ENCODE measurements around the gene YWHAG. TPM values are rescaled to one million over a fixed set of nuclear protein-coding genes. Genes with fewer than 3 reads are reported as not detected.
A peak's percentile ranks its signal among the peaks of the same experiment; 100 is the strongest.
"Not testable (repeated sequence)": the region's sequence is repeated elsewhere in the genome, so short reads cannot be mapped to it uniquely, and the experiment has no call there.

Gene YWHAG
- 10 to 100 TPM; 40.5 to 74.3 (median 53.6) TPM for total RNA-seq

DNA sequence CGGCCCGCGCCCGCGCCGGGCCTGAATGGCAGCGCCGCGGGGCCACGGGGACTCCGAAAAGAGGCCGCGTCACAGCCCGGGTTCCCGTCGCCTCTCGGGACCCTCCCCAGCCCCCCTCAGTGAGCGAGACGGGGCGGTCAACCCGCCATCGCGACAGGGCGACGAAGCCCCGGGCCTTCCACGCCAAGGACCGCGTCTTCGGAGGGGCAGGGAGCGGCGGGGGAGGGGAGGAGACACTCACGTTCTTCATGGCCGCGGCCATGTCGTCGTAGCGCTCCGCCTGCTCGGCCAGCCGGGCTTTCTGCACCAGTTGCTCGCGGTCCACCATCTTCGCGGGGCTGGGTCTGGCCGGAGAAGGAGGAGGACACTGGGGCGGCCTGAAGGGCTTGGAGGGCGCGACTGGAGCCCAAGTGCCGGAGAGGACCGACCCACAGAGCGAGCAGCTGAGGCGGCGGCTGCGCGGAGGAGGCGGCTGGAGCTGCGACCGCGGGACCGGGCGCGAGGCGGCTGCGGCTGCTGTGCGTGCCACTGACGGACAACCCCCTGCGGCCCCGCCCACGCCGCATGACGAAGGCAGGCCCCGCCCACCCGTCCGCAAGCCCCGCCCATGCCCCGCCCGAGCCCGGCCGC, at the start of gene YWHAG:
YWHAG (minus strand) TSS at position 511 of the 630 bp plus-strand sequence; CDS start at position 328, 183 bp downstream.
- TF ChIP-seq POLR2A (IDR thresholded peaks at IDR 0.05) (peak; percentile 99), CTCF (IDR thresholded peaks at IDR 0.05) (no peak)
- no peaks in the 10 kb centered on the region for H3K27me3 ChIP-seq
- peak; percentile 91 to 96 (median 94) for DNase-seq
- peak within 1 kb of the TSS; percentile 92 to 98 (median 96) for H3K27ac ChIP-seq
- peaks cover 0 to 27% (median 2%) of the 10 kb centered on the region in 4 donors for H3K4me1 ChIP-seq
- H3K4me3 ChIP-seq, result peak within 1 kb of the TSS; percentile 60 to 99 (median 74)
- H3K36me3 ChIP-seq, result no peaks in the 10 kb centered on the region
- no peaks in the 10 kb centered on the region for H3K9me3 ChIP-seq

DNA sequence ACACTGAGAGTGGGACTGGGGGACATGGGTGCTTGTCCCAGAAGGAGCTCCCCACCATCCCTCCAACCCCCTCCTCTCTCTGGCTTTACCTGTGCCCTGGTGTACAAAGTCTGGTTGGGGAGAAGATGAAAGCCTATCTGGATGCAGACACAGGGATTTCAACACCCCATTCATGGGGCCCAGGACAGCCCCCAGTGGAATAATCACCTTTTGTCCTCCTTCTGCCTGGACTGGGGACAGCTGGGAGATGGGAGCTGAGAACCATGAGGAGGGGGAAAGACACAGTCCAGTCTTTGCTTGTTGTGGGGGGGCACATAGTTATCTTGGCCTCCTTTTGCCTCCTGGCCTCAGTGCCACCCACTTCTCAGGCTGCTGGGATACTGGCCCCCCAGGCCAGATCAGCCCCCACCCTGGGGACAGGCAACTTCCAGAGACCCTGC, 49.4 kb upstream of the YWHAG start:
- DNase-seq, result no peak
- H3K27ac ChIP-seq, result no peak overlapping the region
- H3K4me1 ChIP-seq, result peaks cover 0 to 8% (median 0%) of the 10 kb centered on the region in 4 donors
- TF ChIP-seq CTCF (IDR thresholded peaks at IDR 0.05) (no peak), POLR2A (IDR thresholded peaks at IDR 0.05) (no peak)
- H3K9me3 ChIP-seq, result no peaks in the 10 kb centered on the region
- H3K36me3 ChIP-seq, result no peaks in the 10 kb centered on the region
- no peaks in the 10 kb centered on the region for H3K27me3 ChIP-seq
- no peak overlapping the region for H3K4me3 ChIP-seq

- no peaks in the 10 kb centered on the region for H3K36me3 ChIP-seq
- peaks cover 0 to 8% (median 0%) of the 10 kb centered on the region in 4 donors for H3K4me1 ChIP-seq
- no peaks in the 10 kb centered on the region for H3K9me3 ChIP-seq
- no peaks in the 10 kb centered on the region for H3K27me3 ChIP-seq
- H3K27ac ChIP-seq, result no peak overlapping the region
- no peak overlapping the region for H3K4me3 ChIP-seq
- no peak for DNase-seq
- no peak for TF ChIP-seq POLR2A (IDR thresholded peaks at IDR 0.05)
- no peak for TF ChIP-seq CTCF (IDR thresholded peaks at IDR 0.05)
Measured at GRCh38 chr7:76407718-76408117, 48.9 kb upstream of the YWHAG start.

DNA sequence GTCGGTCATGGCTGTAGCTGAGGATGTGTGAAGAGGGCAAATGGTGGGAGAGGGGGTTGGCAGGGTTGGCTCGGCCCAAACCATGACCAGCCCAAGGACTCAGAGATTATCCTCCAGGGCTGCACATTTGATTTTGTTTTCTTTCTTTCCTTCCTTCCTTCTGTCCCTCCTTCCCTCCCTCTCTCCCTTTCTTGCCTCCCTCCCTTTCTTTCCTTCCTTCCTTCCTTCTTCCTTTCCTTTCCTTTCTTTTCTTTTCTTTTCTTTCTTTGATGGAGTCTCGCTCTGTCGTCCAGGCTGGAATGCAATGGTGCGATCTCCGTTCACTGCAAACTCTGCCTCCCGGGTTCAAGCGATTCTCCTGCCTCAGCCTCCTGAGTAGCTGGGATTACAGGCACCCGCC, 46.9 kb upstream of the YWHAG start:
- Histone ChIP-seq H3K27ac (no peak overlapping the region), H3K9me3 (no peaks in the 10 kb centered on the region), H3K4me1 (peaks cover 0 to 8% (median 0%) of the 10 kb centered on the region in 4 donors), H3K27me3 (no peaks in the 10 kb centered on the region), H3K36me3 (no peaks in the 10 kb centered on the region), H3K4me3 (no peak overlapping the region)
- DNase-seq, result no peak
- TF ChIP-seq CTCF (IDR thresholded peaks at IDR 0.05) (no peak), POLR2A (IDR thresholded peaks at IDR 0.05) (no peak)

GRCh38 chr7:76403780-76404494, 45.1 kb upstream of the YWHAG start:
- H3K27me3 ChIP-seq, result no peaks in the 10 kb centered on the region
- DNase-seq, result peak in 1 of 3 donors; percentile 52
- peak overlapping the region in 2 of 4 donors; percentile 45 to 61 for H3K27ac ChIP-seq
- H3K36me3 ChIP-seq, result no peaks in the 10 kb centered on the region
- H3K4me3 ChIP-seq, result no peak overlapping the region
- peaks cover 0 to 8% (median 0%) of the 10 kb centered on the region in 4 donors for H3K4me1 ChIP-seq
- no peaks in the 10 kb centered on the region for H3K9me3 ChIP-seq
- TF ChIP-seq POLR2A (IDR thresholded peaks at IDR 0.05), result no peak
- TF ChIP-seq CTCF (IDR thresholded peaks at IDR 0.05), result no peak

DNA sequence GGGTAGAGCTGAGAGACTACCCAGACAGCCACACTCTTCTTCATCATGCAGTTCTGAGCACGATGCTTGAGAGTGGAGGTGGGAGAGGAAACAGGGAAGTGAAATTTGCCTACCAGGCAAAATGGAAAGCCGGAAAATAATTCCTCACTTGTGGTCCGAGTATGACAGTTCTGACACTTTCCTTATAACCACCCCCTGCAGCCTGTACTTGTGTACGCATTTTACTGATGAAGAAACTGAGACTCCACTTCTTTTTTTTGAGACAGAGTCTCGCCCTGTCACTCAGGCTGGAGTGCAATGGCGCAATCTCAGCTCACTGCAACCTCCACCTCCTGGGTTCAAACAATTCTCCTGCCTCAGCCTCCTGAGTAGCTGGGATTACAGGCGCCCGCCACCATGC, 44.3 kb upstream of the YWHAG start:
- not testable (repeated sequence) for H3K36me3 ChIP-seq, H3K27me3 ChIP-seq, H3K9me3 ChIP-seq, DNase-seq, H3K4me3 ChIP-seq, H3K4me1 ChIP-seq
- peak overlapping the region in 2 of 4 donors; percentile 45 to 61 for H3K27ac ChIP-seq

Measured in Peyer's patch (tissue), 4 donors.